ENCODE results near the gene ELAVL1.

Gene ELAVL1

GRCh38 chr19:7983995-7984837 lies 21.2 kb downstream of the ELAVL1 start:
- DNase-seq, result no peak

GRCh38 chr19:7983286-7983950 lies 22.0 kb downstream of the ELAVL1 start:
- no peak for DNase-seq

GRCh38 chr19:7982651-7983099 lies 22.8 kb downstream of the ELAVL1 start:
- DNase-seq, result no peak

GRCh38 chr19:7982103-7982502 lies 23.3 kb downstream of the ELAVL1 start:
- DNase-seq, result no peak

- no peak for DNase-seq
These were observed 23.8 kb downstream of the ELAVL1 start for GRCh38 chr19:7981661-7982060.

GRCh38 chr19:7981199-7981598 lies 24.2 kb downstream of the ELAVL1 start:
- DNase-seq, result peak; percentile 40

- no peak for DNase-seq
These were observed 24.8 kb downstream of the ELAVL1 start for GRCh38 chr19:7980635-7981121.

GRCh38 chr19:7980168-7980567 lies 25.3 kb downstream of the ELAVL1 start:
- DNase-seq, result no peak

GRCh38 chr19:7979559-7979958 lies 25.9 kb downstream of the ELAVL1 start:
- DNase-seq, result no peak

- DNase-seq, result no peak
These were observed 26.4 kb downstream of the ELAVL1 start for GRCh38 chr19:7979011-7979410.

- no peak for DNase-seq
These were observed 27.1 kb downstream of the ELAVL1 start for GRCh38 chr19:7978179-7978825.

- no peak for DNase-seq
These were observed 27.8 kb downstream of the ELAVL1 start for GRCh38 chr19:7977723-7978040.

GRCh38 chr19:7977021-7977722 lies 28.3 kb downstream of the ELAVL1 start:
- DNase-seq, result no peak

GRCh38 chr19:7976461-7976860 lies 29.0 kb downstream of the ELAVL1 start:
- no peak for DNase-seq

GRCh38 chr19:7975037-7975436 lies 30.4 kb downstream of the ELAVL1 start:
- no peak for DNase-seq

- DNase-seq, result no peak
These were observed 31.6 kb downstream of the ELAVL1 start for GRCh38 chr19:7973883-7974282.

GRCh38 chr19:7971553-7972520 lies 33.6 kb downstream of the ELAVL1 start:
- DNase-seq, result no peak

GRCh38 chr19:7970716-7971448 lies 34.6 kb downstream of the ELAVL1 start:
- peak; percentile 78 for DNase-seq

GRCh38 chr19:7969555-7969939 lies 35.9 kb downstream of the ELAVL1 start:
- DNase-seq, result no peak

GRCh38 chr19:7968796-7969554 lies 36.5 kb downstream of the ELAVL1 start:
- DNase-seq, result peak; percentile 63
